NCI-H2171 (cell line): ENCODE measurements around the gene IGFBP5.
A peak's percentile ranks its signal among the peaks of the same experiment; 100 is the strongest.

ENCODE experiments used
- DNase-seq: peaks from one replicate; lab custom pipeline; 2025; lab: John Stamatoyannopoulos, UW

IGFBP5 gene

DNA sequence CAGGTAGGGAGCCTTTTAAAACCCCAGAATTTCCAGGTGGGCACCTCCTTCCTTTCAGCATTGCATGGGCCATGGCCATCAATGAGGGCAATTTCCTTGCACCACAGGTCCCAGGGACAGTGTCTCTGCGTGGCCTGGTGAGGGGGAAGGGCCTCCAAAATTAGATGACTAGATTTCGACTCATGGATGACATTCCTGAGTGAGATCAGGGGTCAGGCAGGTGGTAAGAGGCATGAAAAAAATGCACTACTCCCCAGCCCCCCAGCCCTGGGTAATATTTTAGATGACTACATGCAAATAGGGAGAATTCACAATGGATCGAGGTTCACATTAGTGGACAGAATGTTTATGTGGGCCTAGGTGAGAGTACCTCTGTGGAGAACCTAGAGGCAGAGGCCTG lies 19.0 kb upstream of the IGFBP5 start:
- no peak for DNase-seq

DNA sequence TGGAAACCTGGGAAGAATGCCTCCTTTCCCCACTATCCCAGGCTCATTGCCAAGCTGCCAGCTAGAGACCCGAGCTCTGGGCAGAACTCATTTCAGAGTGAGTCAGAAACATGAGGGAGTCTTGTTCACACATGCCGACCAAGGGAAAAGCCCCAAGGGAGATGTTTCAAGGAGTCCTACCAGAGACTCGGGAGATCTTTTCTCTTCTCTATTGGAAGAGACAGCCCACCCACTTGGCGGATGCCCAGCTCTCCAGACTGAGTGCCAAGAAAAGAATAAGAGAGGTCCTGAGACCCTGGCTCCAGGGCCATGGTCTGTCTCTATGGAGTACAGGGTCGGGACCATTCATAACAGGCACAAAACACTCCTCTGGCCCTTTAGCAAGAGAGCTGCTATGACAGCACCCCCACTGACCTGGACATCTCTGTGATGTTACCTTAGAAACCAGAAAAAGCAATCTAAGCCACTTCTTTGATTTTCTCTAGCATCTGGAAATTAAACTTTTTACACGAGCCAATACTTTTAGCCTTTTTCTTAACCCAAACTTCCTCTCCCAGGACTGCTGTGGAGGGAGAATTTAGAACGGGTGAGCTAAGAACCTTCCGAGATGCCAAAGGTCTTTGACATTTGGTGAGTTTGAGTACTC lies 18.5 kb upstream of the IGFBP5 start:
- DNase-seq = peak; percentile 92

GRCh38 chr2:216711348-216711747 lies 16.0 kb upstream of the IGFBP5 start:
- no peak for DNase-seq

DNA sequence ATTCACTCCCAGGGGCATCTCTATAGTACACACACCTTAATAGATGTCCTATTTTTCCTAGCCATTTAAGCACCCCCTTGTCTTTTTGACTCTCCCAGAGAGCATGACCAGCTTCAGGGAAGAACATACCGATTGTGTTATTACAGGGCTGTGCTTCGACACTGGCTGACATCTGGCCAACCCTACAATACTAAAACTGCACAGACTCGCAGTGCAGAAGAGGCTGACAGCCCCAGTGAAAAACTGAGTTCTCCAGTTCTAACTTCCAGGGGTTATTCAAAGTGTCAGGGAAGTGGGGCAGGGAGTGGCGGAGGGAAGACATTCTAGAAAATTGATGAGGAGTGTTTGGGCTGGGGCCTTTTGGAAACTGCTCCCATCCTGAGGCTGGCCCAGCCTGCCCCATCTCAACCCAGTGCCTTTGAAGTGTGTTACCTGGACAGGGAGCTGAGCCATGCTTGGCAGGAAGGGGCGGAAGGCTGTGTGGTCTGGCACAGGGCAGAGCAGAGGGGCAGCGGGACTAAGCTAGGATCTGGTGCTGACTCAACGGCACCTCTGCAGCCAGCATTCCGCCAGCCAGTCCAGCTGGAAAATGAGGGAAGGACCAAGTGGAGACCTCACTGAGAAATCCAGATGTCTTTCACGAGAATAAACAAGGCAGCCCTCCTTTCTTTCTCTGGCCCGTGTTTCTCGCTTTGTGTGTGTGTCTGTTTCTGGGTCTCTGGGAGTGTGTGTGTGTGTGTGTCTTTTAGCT lies 15.4 kb upstream of the IGFBP5 start:
- DNase-seq = no peak

DNA sequence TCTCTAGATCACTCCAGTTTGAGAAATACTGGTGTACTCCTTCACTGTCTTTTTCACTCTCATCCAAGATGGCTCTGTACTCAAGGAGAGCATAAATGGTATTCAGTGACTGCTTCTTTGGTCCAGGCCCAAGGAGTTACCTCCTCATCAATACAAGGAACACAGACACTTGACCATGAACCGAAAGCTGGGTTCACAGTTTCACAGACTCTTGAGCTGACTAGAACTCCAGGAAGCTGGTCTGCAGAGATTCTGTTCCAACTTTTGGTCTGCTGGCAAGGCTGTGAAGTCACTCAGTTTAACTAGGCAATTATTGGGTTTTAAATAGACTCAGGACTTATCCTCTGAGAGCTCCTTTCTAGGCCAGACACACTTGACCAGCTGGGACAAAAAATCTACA lies 7.4 kb upstream of the IGFBP5 start:
- no peak for DNase-seq

- no peak for DNase-seq
Measured at GRCh38 chr2:216701544-216701943, 6.2 kb upstream of the IGFBP5 start.

DNA sequence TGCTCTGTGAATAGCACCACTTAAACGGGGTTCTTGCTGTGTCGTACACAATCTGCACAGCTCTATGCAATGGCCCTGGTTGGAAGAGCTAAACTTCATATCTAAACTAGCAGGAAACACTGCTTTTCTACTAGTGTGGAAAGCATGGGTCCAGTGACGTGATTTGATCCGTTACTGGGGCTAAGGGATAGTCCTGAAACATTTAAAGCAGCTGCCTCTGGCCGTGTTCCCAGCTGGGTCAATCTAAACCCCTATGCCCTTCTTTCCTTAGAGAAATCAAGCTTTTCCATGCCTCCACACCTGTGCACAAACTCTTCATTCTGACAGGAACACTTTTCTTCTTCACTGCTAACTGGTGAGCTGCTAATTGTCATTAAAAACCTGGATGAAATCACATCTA lies 5.4 kb upstream of the IGFBP5 start:
- DNase-seq = no peak

DNA sequence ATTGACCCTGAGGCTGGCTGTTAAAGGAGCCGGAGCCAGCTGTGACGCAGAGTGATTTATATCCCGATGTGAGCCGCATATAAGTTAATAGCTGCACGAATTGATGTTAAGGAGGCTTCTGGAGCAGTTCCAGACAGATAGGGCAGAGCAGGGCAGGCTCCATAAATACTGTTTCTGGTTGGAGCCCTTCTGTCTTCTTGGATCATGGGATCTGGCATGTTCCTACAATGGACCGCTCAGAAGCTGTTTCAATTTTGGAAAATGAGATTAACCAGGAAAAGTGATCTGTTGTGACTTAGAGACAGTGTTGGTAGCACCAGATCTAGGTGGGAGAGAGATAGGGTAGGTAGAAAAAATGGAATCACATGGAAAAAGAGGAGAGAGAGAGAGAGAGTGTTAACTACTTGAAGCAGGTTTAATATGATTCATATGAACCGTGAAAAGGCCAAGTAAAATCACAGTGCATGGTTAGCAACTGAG lies 4.8 kb upstream of the IGFBP5 start:
- DNase-seq = no peak

GRCh38 chr2:216698895-216699294 lies 3.5 kb upstream of the IGFBP5 start:
- peak; percentile 67 for DNase-seq

DNA sequence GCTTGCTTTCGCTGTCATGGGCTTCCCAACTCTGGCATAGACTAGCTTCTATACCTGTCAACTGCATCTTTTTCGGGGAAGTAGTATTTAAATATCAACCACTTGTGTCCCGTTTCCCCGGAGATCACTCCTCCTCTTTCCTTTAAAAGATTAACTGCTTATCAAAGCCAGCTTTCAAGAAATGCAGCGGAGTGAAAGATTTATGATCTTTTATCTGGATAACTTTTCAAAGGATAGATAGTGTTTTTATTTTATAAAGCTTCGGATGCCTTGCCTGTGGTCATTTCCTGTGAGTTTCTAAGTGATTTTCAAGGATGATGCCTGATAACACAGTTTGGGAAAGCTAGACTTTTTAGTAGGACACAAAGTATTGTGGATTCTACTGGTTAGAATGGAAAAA lies 2.9 kb upstream of the IGFBP5 start:
- no peak for DNase-seq

- no peak for DNase-seq
Measured at GRCh38 chr2:216696751-216697560, 1.6 kb upstream of the IGFBP5 start.

DNA sequence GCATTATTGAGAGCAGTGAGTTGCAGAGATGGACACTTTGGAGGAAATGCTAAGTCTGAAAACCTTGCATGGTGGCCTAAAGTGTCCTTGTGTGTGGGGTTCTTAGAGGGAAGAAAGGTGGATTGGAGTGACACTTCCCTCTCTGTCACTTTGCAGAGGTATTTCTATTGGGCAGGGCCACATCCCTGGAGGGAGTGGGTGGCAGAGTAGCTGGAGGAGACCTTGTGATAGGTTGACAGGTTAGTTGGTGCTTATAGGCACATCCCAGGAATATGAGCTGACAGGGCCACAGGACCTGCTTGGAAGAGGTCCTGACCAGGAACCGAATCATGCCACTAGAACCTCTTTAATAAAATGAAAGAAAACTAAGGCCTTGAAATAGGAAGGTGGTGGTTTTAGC lies 972 bp upstream of the IGFBP5 start:
- no peak for DNase-seq

DNA sequence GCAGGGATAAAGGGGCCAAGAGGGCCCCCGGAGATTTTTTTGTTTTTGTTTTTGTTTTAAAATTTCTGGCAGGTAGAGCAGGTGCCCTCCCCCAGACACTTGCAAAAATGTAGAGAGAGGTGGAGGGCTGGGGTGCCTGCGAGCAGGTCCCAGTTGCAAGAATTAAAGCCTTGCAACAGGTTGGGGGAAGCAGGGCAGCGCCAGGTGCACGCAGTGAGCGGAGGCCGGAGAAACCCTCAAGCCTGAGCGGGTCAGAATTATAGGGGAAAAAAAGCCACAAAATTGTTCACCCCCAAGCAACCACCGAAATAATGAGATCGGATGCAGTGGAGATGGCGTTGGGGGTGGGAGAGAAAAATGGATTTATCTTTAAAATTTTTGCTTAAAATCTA lies 527 bp downstream of the IGFBP5 start:
- DNase-seq = no peak

DNA sequence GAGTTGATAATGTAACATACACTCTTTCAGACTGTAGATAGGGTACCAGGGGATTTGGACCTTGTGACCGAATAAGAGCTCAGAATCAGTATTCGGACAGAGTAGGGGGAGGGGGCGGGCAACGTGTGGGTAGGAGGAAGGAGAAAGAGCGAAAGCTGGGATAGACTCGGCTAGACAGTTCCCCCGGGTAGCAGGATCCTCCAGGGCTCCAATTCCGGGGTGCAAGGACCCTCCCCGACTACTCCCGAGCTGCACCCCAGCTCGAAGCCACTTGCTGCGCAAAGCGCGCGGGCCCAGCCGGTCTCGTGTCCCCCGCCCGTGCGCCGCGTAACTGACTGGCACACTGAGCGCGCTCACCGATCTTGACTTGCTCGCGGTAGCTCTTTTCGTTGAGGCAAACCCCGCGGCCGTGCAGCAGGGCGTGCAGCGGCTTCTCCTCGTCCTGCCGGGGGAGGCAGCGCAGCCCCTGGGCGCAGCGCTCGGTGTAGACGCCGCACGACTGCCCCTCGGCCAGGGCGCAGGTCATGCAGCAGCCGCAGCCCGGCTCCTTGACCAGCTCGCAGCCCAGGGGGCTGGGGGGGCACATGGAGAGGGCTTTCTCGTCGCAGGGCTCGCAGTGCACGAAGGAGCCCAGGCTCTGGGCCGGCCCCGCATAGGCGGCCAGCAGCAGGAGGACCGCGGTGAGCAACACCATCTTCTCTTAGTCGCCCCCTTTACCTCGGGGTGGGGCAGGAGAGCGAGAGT lies 1.1 kb downstream of the IGFBP5 start:
- DNase-seq = peak; percentile 65

- no peak for DNase-seq
Measured at GRCh38 chr2:216693414-216694080, 1.8 kb downstream of the IGFBP5 start.

DNA sequence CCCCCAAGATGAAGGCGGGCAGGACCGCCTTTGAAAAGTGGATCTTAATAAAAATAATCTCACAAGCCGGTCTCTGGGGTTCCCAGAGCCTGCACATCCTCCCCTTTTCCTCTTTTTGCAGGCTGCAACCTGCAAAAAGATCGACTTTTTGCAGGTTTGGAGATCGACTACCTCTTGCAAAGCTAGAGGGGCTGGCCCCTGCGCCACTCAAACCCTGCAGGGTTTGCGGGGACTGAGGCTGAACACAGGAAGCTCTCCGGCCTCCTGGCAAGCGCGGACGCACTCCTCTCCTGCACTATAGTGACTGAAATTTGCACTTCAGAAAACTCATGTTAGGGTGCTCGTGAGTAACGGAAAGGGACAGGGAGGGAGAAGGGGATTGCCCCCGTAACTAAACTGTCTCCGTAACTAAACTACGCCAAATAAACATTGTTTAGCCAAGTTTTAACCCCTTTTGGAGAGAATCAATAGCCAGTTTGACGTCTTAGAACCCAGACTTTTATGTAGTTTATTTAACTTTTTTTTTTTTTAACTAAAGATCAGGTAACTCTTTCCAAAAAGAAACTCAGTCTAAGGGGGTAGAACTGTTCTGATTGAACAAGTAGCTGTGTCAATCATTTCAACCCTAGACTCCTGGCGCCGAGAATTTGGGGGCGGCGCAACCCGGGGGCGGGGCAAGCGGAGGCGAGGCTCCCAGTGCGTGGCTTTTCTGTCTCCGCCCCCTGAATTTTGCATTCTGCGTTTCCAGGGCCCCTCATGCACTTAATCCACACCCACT lies 2.5 kb downstream of the IGFBP5 start:
- DNase-seq = peak; percentile 90

GRCh38 chr2:216690853-216691741 lies 4.3 kb downstream of the IGFBP5 start:
- DNase-seq = peak; percentile 85

DNA sequence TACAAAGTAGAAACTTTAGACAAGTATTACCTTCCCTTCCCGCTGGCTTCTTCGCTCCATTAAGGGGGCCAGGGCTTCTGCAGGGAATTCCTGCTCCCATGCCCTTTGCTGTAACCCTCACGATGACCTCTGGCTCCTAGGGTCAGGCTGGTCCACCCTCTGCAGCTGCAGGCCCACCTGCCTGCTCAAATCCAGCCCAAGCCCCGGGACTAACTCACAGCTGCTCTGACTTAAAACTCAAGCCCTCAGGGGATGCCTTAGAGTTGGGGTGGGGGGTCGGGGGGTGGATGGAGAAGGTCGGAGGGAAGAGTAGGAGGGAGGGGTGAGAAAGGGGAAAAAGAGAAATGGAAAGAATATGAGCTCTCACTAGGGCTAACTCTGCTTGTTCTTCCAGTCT lies 4.9 kb downstream of the IGFBP5 start:
- DNase-seq = no peak

DNA sequence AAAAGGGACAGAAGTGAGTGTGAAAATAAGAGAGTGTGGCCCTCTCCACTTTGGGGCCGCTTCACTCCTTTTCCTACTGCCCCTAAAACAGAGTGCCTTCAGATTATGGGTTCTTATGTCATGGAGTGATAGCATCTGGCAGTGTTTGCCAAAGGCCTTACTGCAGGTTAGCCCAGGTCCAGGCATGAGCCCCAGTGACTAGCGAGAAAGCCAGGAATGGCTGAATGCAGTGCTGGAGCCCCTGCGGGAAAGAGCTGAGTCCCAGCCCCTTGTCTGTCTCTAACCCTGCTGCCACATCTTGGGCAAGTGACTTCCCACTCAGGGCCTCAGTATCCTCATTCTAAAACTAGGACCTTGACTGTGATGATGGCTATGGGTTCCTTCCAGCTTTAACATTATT lies 6.0 kb downstream of the IGFBP5 start:
- no peak for DNase-seq
